Gastroesophageal sphincter (tissue), 3 donors: Measurements from ENCODE around the gene SLC30A4.

Experiments used
- EP300 ChIP-seq: sonication (generic); formaldehyde crosslinking; IDR thresholded peaks from one replicate; pipeline ENCODE4 v1.6.1; 2017; ENCODE audit warnings: antibody characterized with exemption, mild to moderate bottlenecking
- POLR2A ChIP-seq, 2 donors: fragments of 450-650 bp; IDR thresholded peaks; one replicate each; pipeline ENCODE4 v1.6.1; 2017; ENCODE audit warnings: antibody characterized with exemption in 2 of 2, mild to moderate bottlenecking in 2 of 2, moderate library complexity in 1 of 2
- POLR2AphosphoS5 ChIP-seq: sonication (generic); formaldehyde crosslinking; IDR thresholded peaks from one replicate; pipeline ENCODE4 v1.6.1; 2017; ENCODE audit warnings: antibody characterized with exemption
- TF ChIP-seq, protein P1 (sequence below), 4 experiments: fragments of 200-600 bp in 2 of 4; fragments of 450-650 bp in 2 of 4; sonication (generic) in 1 of 4; IDR thresholded peaks; one replicate each; pipeline ENCODE4 v1.5.1; 2017 to 2019; ENCODE audit warnings: antibody characterized with exemption in 4 of 4, mild to moderate bottlenecking in 2 of 4, moderate library complexity in 2 of 4

DNA sequence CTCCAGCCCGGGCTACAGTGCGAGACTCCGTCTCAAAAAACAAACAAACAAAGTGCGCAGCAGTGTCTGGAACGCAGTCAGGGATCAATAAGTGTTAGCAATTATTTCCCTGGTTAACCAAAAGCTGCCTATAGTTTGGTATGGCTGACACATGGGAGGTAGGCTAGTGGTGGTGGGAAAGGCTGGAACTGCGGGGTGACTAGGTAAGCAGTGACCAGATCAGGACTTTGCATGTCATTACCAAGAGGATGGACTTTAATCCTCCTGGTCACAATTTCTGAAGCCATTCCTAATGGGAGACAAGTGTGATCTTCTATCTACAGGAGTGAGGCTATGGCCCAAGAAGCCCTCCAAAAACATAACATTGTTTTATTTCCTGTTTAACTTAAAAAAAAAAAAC is 47.8 kb downstream of the SLC30A4 start:
- TF ChIP-seq, protein P1, sequence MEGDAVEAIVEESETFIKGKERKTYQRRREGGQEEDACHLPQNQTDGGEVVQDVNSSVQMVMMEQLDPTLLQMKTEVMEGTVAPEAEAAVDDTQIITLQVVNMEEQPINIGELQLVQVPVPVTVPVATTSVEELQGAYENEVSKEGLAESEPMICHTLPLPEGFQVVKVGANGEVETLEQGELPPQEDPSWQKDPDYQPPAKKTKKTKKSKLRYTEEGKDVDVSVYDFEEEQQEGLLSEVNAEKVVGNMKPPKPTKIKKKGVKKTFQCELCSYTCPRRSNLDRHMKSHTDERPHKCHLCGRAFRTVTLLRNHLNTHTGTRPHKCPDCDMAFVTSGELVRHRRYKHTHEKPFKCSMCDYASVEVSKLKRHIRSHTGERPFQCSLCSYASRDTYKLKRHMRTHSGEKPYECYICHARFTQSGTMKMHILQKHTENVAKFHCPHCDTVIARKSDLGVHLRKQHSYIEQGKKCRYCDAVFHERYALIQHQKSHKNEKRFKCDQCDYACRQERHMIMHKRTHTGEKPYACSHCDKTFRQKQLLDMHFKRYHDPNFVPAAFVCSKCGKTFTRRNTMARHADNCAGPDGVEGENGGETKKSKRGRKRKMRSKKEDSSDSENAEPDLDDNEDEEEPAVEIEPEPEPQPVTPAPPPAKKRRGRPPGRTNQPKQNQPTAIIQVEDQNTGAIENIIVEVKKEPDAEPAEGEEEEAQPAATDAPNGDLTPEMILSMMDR (IDR thresholded peaks at IDR 0.05): no peak
- TF ChIP-seq EP300 (no peak), POLR2A (IDR thresholded peaks at IDR 0.05) (no peak), POLR2AphosphoS5 (no peak)
